Neural cell (in vitro differentiated cells): ENCODE measurements around the gene KLC4. TPM values are rescaled to one million over a fixed set of nuclear protein-coding genes. Genes with fewer than 3 reads are reported as not detected.
"Not testable (repeated sequence)": the region's sequence is repeated elsewhere in the genome, so short reads cannot be mapped to it uniquely, and the experiment has no call there.

Experiments used
- H2AFZ ChIP-seq: fragments of 200-600, 300-800 bp; sonication (generic), shearing (Covaris generic); 2 replicates; pipeline ENCODE4 v1.6.0; 2014; ENCODE audit warnings: low read depth, mild to moderate bottlenecking, antibody characterized with exemption, low read length, moderate library complexity
- H3F3A ChIP-seq: fragments of 200-600 bp; shearing (Covaris generic); 2 replicates; pipeline ENCODE4 v1.6.1; 2016; ENCODE audit warnings: mild to moderate bottlenecking, moderate library complexity, mixed read lengths, antibody characterized with exemption, low read length; ENCODE audit not compliant: insufficient read depth, poor library complexity, severe bottlenecking
- H3K27ac ChIP-seq: fragments of 200-600, 300-800 bp; sonication (generic), shearing (Covaris generic); 2 replicates; pipeline ENCODE4 v1.5.1; 2014; ENCODE audit warnings: mild to moderate bottlenecking, low read length, moderate library complexity
- H3K27me3 ChIP-seq: fragments of 300-800, 200-600 bp; sonication (generic), shearing (Covaris generic); 2 replicates; pipeline ENCODE4 v1.6.0; 2014; ENCODE audit warnings: mild to moderate bottlenecking, low read depth, low read length, moderate library complexity; ENCODE audit not compliant: insufficient read depth
- H3K36me3 ChIP-seq: fragments of 300-800, 200-600 bp; sonication (generic), shearing (Covaris generic); 2 replicates; pipeline ENCODE4 v1.5.1; 2014; ENCODE audit warnings: mild to moderate bottlenecking, antibody characterized with exemption, low read length, moderate library complexity; ENCODE audit not compliant: insufficient read depth
- H3K4me2 ChIP-seq: fragments of 300-800, 200-600 bp; sonication (generic), shearing (Covaris generic); 2 replicates; pipeline ENCODE4 v1.6.0; 2014; ENCODE audit warnings: mild to moderate bottlenecking, low read length
- H3K4me3 ChIP-seq: fragments of 300-800, 200-600 bp; sonication (generic), shearing (Covaris generic); 2 replicates; pipeline ENCODE4 v1.5.1; 2014; ENCODE audit warnings: mild to moderate bottlenecking, low read length, moderate library complexity
- H3K79me2 ChIP-seq: fragments of 200-600 bp; shearing (Covaris generic); replicated peaks from 2 replicates; pipeline ENCODE4 v1.6.0; 2014; ENCODE audit warnings: mild to moderate bottlenecking, low read length, moderate library complexity; ENCODE audit not compliant: insufficient read depth
- H3K9ac ChIP-seq: fragments of 300-800, 200-600 bp; sonication (generic), shearing (Covaris generic); 2 replicates; pipeline ENCODE4 v1.6.1; 2016; ENCODE audit warnings: mild to moderate bottlenecking, low read length, mixed read lengths
- H3K9me2 ChIP-seq: fragments of 200-600 bp; shearing (Covaris generic); 2 replicates; pipeline ENCODE4 v1.6.1; 2016; ENCODE audit warnings: mild to moderate bottlenecking, low read length, mixed read lengths; ENCODE audit not compliant: insufficient read depth
- H3K9me3 ChIP-seq: fragments of 200-600, 300-800 bp; sonication (generic), shearing (Covaris generic); 2 replicates; pipeline ENCODE4 v1.6.1; 2016; ENCODE audit warnings: mild to moderate bottlenecking, mixed run types, low read length, moderate library complexity, mixed read lengths
- H4K20me1 ChIP-seq: fragments of 200-600 bp; shearing (Covaris generic); 2 replicates; pipeline ENCODE4 v1.6.1; 2016; ENCODE audit warnings: mild to moderate bottlenecking, mixed run types; ENCODE audit not compliant: insufficient read depth
- CTCF ChIP-seq: fragments of 450-650 bp; IDR thresholded peaks from 2 replicates; pipeline ENCODE4 v1.5.1; 2014; ENCODE audit warnings: antibody characterized with exemption, mild to moderate bottlenecking, moderate library complexity; ENCODE audit not compliant: poor library complexity, severe bottlenecking
- EP300 ChIP-seq: fragments of 450-650 bp; conservative IDR thresholded peaks from 2 replicates; pipeline ENCODE4 v1.6.1; 2014; ENCODE audit warnings: antibody characterized with exemption, mild to moderate bottlenecking, moderate library complexity; ENCODE audit not compliant: poor library complexity, severe bottlenecking
- EZH2 ChIP-seq: fragments of 200-600, 300-800 bp; shearing (Covaris generic), sonication (generic); IDR thresholded peaks from 2 replicates; pipeline ENCODE4 v1.6.1; 2014; ENCODE audit warnings: antibody characterized with exemption, low read length, borderline replicate concordance, mild to moderate bottlenecking; ENCODE audit not compliant: insufficient read depth, poor library complexity, severe bottlenecking
- MXI1 ChIP-seq: fragments of 450-650 bp; conservative IDR thresholded peaks from 2 replicates; pipeline ENCODE4 v1.6.1; 2014; ENCODE audit warnings: antibody characterized with exemption, mild to moderate bottlenecking; ENCODE audit not compliant: poor library complexity, severe bottlenecking
- POLR2AphosphoS5 ChIP-seq: IDR thresholded peaks from 2 replicates; pipeline ENCODE4 v1.6.1; 2012
- RAD21 ChIP-seq: fragments of 450-650 bp; conservative IDR thresholded peaks from 2 replicates; pipeline ENCODE4 v1.6.1; 2014; ENCODE audit warnings: antibody characterized with exemption, mild to moderate bottlenecking, moderate library complexity
- REST ChIP-seq: IDR thresholded peaks from 2 replicates; pipeline ENCODE4 v1.6.1; 2012; ENCODE audit warnings: borderline replicate concordance
- SMC3 ChIP-seq: fragments of 450-650 bp; conservative IDR thresholded peaks from 2 replicates; pipeline ENCODE4 v1.6.1; 2014; ENCODE audit warnings: antibody characterized with exemption, mild to moderate bottlenecking, moderate library complexity; ENCODE audit not compliant: poor library complexity
- TAF1 ChIP-seq: IDR thresholded peaks from 2 replicates; pipeline ENCODE4 v1.6.1; 2012; ENCODE audit warnings: low read depth
- polyA plus RNA-seq: library from polyadenylated mRNA; depleted of rRNA; stranded (reverse); fragments of >200 nt; gene quantifications from 2 replicates; pipeline ENCODE4 v1.2.3, GENCODE V29; 2014

KLC4 gene
- polyA plus RNA-seq, 1 donor from 2014 or later, result 75.3 TPM

GRCh38 chr6:43078691-43079090 is 19.3 kb downstream of the KLC4 start:
- Histone ChIP-seq H3K27me3 (no peaks in the 10 kb centered on the region), H3K4me3 (no peak overlapping the region), H3K9me2 (no peaks in the 10 kb centered on the region), H3K9ac (no peak overlapping the region), H3K79me2 (peaks cover 31% of the 10 kb centered on the region), H3K4me2 (no peak overlapping the region), H3K27ac (no peak overlapping the region), H3F3A (no peaks in the 10 kb centered on the region), H4K20me1 (no peaks in the 10 kb centered on the region), H3K9me3 (no peaks in the 10 kb centered on the region), H3K36me3 (no peaks in the 10 kb centered on the region), H2AFZ (no peak overlapping the region)
- TF ChIP-seq REST (no peak), EP300 (no peak), TAF1 (no peak), EZH2 (no peak), CTCF (no peak), SMC3 (no peak), POLR2AphosphoS5 (no peak), RAD21 (no peak), MXI1 (no peak)

- no peak overlapping the region for H3K9ac ChIP-seq
- peaks cover 35% of the 10 kb centered on the region for H3K79me2 ChIP-seq
- H3K4me3 ChIP-seq, result no peak overlapping the region
- no peaks in the 10 kb centered on the region for H3K9me3 ChIP-seq
- no peaks in the 10 kb centered on the region for H3K27me3 ChIP-seq
- H3F3A ChIP-seq, result no peaks in the 10 kb centered on the region
- H2AFZ ChIP-seq, result no peak overlapping the region
- H3K4me2 ChIP-seq, result no peak overlapping the region
- H3K27ac ChIP-seq, result no peak overlapping the region
- no peaks in the 10 kb centered on the region for H3K9me2 ChIP-seq
- no peaks in the 10 kb centered on the region for H4K20me1 ChIP-seq
- H3K36me3 ChIP-seq, result no peaks in the 10 kb centered on the region
- no peak for TF ChIP-seq EP300
- no peak for TF ChIP-seq RAD21
- no peak for TF ChIP-seq CTCF
- no peak for TF ChIP-seq REST
- no peak for TF ChIP-seq EZH2
- no peak for TF ChIP-seq SMC3
- no peak for TF ChIP-seq MXI1
- TF ChIP-seq TAF1, result no peak
- TF ChIP-seq POLR2AphosphoS5, result no peak
These were observed 21.6 kb downstream of the KLC4 start for GRCh38 chr6:43081043-43081442.

GRCh38 chr6:43081922-43082321 is 22.5 kb downstream of the KLC4 start:
- not testable (repeated sequence) for H3K9me3 ChIP-seq, H3K4me3 ChIP-seq, H3K36me3 ChIP-seq, H3K27me3 ChIP-seq, H2AFZ ChIP-seq, H3K9me2 ChIP-seq, H3K9ac ChIP-seq, H4K20me1 ChIP-seq, H3K27ac ChIP-seq, H3K4me2 ChIP-seq, H3F3A ChIP-seq
- peaks cover 35% of the 10 kb centered on the region for H3K79me2 ChIP-seq
